Measurements from ENCODE around the gene DDX53. TPM values are rescaled to one million over a fixed set of nuclear protein-coding genes. Genes with fewer than 3 reads are reported as not detected.

DDX53 gene
- total and polyA plus RNA-seq, 9 of the 15 experiments (the other 6 are each of a cell fraction or from before 2014, with no cell fraction given), result 0.25 to 3.3 (median 2.4) TPM

DNA sequence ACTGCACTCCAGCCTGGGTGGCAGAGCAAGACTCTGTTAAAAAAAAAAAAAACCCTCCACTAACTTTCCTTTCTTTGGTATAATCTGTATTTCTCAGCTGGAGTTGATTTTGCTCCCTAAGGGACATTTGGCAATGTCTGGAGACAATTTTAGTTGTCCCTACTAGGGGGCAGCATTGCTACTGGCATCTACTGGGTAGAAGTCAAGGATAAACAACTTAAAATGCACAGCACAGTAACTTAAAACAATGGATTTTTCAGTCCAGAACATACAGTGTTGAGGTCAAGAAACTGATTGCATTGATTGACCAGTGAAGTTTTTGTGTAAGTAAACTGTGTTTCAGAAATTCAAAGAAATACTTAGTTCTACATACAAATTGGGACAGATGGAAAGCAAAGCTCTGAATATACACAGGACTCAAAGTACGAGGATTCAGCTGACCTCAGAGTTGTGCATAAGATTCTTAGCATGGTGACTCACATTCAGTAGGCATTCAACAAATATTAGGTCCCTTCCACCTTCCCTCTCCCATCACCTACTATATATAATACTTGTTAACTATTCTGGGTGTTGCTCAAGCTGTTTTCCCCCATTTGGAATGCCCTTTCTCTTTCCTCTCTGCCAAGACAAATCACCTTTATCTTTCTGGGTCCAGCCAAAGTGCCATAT, 8.8 kb downstream of the DDX53 start:
- Histone ChIP-seq H3K4me3 (no peak overlapping the region), H3K27me3 (ENCODE audit: control insufficient read depth in 2 of 2, insufficient read depth in 2 of 2, low read length in 2 of 2) (no peaks in the 10 kb centered on the region), H3K9me3 (replicated peaks; ENCODE audit: control insufficient read depth, insufficient read depth, low read depth, low read length) (no peaks in the 10 kb centered on the region), H3K27ac (ENCODE audit: extremely low read depth, low read depth, low read length) (no peak overlapping the region), H3K9me1 (ENCODE audit: control insufficient read depth, insufficient read depth, low read length) (no peaks in the 10 kb centered on the region), H3K79me2 (ENCODE audit: control insufficient read depth, insufficient read depth, low read length) (no peaks in the 10 kb centered on the region), H3K36me3 (ENCODE audit: control insufficient read depth, insufficient read depth, low read length) (no peaks in the 10 kb centered on the region), H3K9ac (ENCODE audit: insufficient read depth in 1 of 2, low read depth in 2 of 2, low read length in 2 of 2) (no peak overlapping the region), H3K4me1 (replicated peaks in 1 of 2; ENCODE audit: control insufficient read depth in 2 of 2, insufficient read depth in 2 of 2, low read length in 2 of 2) (no peaks in the 10 kb centered on the region), H4K20me1 (replicated peaks; ENCODE audit: control insufficient read depth, insufficient read depth, low read length) (no peaks in the 10 kb centered on the region), H2AFZ (ENCODE audit: low read depth, low read length) (no peak overlapping the region), H3K4me2 (ENCODE audit: insufficient read depth, low read length) (no peak overlapping the region)
- TF ChIP-seq THAP12 (CRISPR knock-in tag; IDR thresholded peaks at IDR 0.05) (no peak), RAD21 (CRISPR knock-in tag; conservative IDR thresholded peaks at IDR 0.05 in 1 of 2, IDR thresholded peaks at IDR 0.05 in 1 of 2) (peak in 1 of 2 experiments; percentile 25; a peak in 1 of 4 replicates)
- TF ChIP-seq, protein P1, sequence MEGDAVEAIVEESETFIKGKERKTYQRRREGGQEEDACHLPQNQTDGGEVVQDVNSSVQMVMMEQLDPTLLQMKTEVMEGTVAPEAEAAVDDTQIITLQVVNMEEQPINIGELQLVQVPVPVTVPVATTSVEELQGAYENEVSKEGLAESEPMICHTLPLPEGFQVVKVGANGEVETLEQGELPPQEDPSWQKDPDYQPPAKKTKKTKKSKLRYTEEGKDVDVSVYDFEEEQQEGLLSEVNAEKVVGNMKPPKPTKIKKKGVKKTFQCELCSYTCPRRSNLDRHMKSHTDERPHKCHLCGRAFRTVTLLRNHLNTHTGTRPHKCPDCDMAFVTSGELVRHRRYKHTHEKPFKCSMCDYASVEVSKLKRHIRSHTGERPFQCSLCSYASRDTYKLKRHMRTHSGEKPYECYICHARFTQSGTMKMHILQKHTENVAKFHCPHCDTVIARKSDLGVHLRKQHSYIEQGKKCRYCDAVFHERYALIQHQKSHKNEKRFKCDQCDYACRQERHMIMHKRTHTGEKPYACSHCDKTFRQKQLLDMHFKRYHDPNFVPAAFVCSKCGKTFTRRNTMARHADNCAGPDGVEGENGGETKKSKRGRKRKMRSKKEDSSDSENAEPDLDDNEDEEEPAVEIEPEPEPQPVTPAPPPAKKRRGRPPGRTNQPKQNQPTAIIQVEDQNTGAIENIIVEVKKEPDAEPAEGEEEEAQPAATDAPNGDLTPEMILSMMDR (IDR thresholded peaks at IDR 0.05 in 2 of 3, conservative IDR thresholded peaks at IDR 0.05 in 1 of 3; ENCODE audit: insufficient read depth in 2 of 3, low read depth in 1 of 3, low read length in 3 of 3), result peak in 2 of 3 experiments; percentile 14 to 24; a peak in 1 of 6 replicates
- ChIA-PET POLR2A (no interaction called here), CTCF (ENCODE audit: low intra/inter-chr PET ratio) (interaction anchor here (0.6 to 1.1 kb wide), 2 partner anchors 309 to 546 kb away, joined by 3 read pairs; no protein-coding TSS in a partner anchor)
- BruUV-seq (replicated peaks), result no TSS peak
- intact Hi-C loops (cut with micrococcal nuclease), result no loop called here
- no peak for FAIRE-seq
- peak in 1 of 4 experiments; percentile 20 for DNase-seq (ENCODE audit: extremely low read depth in 1 of 4, low spot score in 3 of 4)
- in situ Hi-C loops (cut with MboI), result no loop called here
- 0% methylated on average over 1 of the region's 1 CpG for WGBS (ENCODE audit: insufficient coverage, low coverage, missing lambda C conversion rate)
- no peak for ATAC-seq
